Suppressor macrophage treated with lipopolysaccharide for 1 hour (primary cell): ENCODE results near the gene MEIG1.
"Not testable (repeated sequence)": the region's sequence is repeated elsewhere in the genome, so short reads cannot be mapped to it uniquely, and the experiment has no call there.

ENCODE experiments used
- DNase-seq, 3 donors: peaks; one replicate each; pipeline ENCODE4 v3.0.0-alpha.2; 2020 to 2022

The MEIG1 gene

GRCh38 chr10:14954934-14955333, 4.3 kb upstream of the MEIG1 start:
- DNase-seq, result no peak

GRCh38 chr10:14958872-14959220, 342 bp upstream of the MEIG1 start:
- no peak for DNase-seq

GRCh38 chr10:14967897-14968296, 8.7 kb downstream of the MEIG1 start:
- DNase-seq, result no peak

DNA sequence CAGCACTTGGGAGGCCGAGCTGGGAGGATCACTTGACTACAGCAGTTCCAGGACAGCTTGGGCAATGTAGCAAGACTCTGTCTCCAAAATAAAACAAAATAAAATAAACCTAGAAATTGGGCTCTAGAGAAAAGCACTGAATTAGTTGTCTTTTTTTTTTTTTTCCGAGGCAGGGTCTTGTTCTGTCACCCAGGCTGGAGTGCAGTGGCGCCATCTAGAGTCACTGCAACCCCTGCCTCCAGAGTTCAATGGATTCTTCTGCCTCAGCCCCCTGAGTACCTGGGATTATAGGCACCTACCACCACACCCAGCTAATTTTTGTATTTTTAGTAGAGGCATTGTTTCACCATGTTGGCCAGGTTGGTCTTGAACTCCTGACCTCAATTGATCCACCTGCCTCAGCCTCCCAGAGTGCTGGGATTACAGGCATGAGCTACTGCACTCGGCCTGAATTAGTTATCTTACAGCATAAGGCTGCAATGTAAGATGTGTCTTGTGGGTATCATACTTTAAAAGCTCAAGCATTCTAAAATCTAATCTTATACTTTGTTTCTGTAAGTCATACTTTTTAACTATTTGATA, 12.8 kb downstream of the MEIG1 start:
- peak; percentile 32 to 63 (median 45) for DNase-seq

DNA sequence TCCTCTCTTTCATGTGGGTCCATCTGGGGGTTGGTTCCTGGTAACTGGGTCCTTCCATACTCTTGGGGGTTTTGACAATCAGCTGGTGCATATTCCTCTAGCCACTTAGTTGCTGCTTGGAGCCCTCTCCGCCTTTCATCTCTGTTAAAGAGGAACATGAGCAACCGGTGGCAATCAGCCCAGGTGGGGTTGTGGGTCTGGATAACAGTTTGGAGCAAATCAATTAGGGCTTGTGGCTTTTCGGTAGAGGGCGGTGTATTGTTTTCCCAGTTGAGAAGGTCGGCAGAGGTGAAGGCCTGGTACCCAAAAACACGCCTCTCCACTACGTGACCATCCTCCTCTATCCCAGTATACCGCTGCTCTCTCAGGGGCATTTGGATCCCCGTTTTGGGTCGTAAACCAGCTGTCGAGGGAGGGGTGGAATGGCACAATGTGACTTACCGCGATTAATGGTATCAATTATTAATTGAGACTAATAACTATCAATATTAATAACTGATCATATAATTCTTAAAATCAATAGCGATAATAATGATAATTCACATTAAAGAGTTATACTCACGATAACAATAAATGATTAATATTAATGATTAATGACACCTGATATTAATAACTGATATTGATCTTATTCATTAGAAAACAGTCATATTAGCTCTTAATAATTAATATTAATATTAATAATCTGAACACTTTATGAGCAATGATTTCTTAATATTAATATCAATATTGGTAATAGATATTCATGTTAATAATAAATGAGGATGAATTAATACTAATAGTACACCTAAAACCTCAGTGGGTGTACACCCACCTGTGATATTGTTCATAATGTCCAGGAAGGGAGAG, 15.2 kb downstream of the MEIG1 start:
- DNase-seq, result not testable (repeated sequence)

DNA sequence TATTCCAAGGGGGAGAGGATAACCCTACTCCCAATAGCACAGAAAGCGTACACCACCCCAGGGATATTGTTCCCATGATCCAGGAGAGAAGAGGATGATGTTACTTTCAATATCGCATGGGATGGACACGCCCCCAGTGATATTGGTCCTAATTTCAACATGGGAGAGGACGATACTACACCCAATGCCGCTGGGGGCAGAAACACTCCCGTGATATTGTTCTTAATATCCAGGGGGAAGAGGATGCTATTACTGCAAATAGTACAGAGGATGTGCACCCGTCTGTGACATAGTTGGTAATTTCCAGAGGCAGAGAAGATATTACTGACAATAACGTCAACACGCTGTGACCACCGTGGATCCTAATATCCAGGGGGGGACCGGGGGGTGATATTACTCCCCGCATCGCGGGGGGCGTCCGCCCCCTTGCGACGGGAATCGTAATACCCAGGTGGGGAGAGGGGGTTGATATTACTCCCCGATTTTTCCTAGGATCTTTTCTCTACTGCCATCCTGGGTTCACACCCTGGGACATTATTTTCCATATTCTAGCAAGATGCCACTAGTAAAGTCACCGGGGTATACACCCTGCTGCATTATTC, 16.6 kb downstream of the MEIG1 start:
- no peak for DNase-seq

GRCh38 chr10:14982744-14983143, 23.6 kb downstream of the MEIG1 start:
- DNase-seq, result no peak

- not testable (repeated sequence) for DNase-seq
Measured at GRCh38 chr10:14989552-14989951, 30.4 kb downstream of the MEIG1 start.

DNA sequence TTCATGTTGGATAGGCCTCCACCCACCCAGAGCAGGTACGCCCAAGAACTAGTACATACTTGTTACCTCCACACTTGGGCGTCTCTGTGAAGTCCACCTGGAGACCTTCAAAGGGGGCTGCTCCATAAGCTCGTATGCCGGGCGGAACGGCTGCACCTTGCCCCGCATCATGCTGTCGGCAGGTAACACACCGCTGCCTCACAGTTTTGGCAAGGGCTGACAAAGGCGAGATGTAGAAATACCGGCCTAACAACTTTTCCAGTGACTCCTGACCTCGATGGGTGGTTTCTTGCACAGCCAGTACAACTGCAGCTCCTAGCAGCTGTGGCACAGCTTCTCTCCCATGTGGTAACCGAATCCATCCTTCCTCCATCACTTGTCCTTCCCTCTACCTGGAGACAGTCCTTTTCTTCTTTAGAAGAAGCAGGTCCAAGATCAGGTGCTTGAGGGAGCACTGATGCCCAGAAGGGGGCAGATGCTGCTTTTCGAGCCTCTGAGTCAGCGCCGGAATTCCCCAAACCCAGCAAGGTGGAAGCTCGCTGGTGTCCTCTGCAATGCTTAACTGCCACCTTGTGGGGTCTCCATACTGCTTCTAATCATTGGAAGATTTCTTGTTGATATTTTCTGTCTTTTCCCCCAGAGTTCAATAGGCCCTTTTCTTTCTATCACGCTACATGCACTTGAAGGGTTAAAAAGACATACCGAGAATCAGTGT, 32.0 kb downstream of the MEIG1 start:
- peak; percentile 26 to 74 (median 54) for DNase-seq

- not testable (repeated sequence) for DNase-seq
Measured at GRCh38 chr10:14992336-14992735, 33.1 kb downstream of the MEIG1 start.

DNA sequence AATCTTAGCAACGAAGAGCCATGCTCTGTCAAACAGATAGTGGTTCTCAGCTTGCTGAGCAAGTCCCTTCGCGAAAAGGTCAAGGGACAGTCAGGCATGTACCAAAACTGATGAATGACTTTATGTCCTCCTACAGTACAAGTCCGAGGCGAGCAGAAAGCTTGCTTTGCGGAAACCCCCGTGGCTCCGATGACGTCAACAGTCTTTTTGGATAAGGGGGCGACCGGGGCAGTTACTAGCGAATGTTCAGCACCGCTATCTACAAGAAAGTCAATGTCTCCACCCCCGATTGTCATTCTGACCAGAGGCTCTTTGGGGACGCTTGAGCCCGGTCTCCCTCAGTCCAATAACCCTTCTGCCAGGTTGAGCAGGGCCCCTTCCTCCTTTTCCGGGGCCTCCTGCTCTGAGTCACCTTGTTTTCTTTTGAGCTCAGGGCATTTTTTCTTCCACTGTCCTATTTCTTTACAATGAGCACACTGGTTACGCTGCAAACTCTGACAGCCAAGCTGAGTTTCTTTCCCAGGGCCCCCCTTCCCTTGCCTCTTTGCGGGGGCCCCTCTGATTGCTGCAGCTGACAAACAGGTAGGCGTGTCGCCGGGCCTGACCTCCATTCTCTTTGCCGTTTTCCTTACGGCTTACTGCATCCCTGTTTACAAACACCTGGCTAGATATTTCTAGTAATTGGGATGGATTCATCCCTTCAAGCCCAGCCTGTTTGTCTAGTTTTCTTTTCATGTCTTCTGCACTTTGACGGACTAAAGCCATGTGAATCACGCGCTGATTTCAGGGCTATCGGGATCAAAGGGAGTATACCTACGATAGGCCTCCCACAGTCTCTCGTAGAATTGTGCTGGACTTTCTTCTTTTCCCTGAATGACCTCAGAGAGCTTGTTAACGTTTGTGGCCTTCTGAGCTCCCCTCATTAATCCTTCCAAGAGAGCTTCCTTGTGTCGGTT, 34.6 kb downstream of the MEIG1 start:
- DNase-seq, result not testable (repeated sequence)

- no peak for DNase-seq
Measured at GRCh38 chr10:14995964-14996565, 36.9 kb downstream of the MEIG1 start.

DNA sequence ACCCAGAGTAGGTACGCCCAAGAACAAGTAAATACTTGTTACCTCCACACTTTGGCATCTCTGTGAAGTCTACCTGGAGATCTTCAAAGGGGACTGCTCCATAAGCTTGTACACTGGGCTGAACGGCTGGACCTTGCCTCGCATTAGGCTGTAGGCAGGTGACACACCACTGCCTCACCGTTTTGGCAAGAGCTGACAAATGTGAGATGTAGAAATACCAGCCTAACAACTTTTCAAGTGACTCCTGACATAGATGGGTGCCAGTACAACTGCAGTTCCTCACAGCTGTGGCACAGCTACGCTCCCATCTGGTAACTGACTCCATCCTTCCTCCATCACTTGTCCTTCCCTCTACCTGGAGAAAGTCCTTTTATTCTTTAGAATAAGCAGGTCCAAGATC, 54.3 kb downstream of the MEIG1 start:
- not testable (repeated sequence) for DNase-seq

DNA sequence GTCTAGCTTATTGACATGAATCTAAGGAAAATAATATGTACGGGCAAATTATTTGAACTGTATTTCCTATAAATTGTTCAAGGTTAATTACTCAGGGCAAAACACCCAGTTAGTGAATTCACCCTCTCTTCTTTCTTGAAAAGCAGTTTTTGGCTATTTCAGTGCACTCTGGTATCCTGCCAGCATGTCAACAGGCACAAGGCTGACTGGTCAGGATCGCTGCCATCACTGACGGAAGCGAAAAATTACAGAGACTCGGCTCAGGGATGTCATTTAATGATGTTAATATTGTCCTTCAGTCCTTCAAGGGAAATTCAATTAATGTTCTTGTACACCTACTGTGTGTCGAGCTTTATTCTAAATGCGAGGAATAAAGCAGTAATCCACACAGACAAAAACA, 56.3 kb downstream of the MEIG1 start:
- DNase-seq, result no peak

GRCh38 chr10:15020966-15021365, 61.8 kb downstream of the MEIG1 start:
- peak; percentile 59 to 66 (median 65) for DNase-seq
